GM21619 (cell line): ENCODE data around the gene RAB3D.
A peak's percentile ranks its signal among the peaks of the same experiment; 100 is the strongest.
"Not testable (repeated sequence)": the region's sequence is repeated elsewhere in the genome, so short reads cannot be mapped to it uniquely, and the experiment has no call there.

ENCODE experiments used
- ATAC-seq: cut with Tn5 transposase; IDR thresholded peaks from one replicate; pipeline ENCODE4 v1.9.1; 2021; ENCODE audit not compliant: unreplicated experiment

The RAB3D gene

GRCh38 chr19:11367528-11367927 is 28.1 kb upstream of the RAB3D start:
- no peak for ATAC-seq

DNA sequence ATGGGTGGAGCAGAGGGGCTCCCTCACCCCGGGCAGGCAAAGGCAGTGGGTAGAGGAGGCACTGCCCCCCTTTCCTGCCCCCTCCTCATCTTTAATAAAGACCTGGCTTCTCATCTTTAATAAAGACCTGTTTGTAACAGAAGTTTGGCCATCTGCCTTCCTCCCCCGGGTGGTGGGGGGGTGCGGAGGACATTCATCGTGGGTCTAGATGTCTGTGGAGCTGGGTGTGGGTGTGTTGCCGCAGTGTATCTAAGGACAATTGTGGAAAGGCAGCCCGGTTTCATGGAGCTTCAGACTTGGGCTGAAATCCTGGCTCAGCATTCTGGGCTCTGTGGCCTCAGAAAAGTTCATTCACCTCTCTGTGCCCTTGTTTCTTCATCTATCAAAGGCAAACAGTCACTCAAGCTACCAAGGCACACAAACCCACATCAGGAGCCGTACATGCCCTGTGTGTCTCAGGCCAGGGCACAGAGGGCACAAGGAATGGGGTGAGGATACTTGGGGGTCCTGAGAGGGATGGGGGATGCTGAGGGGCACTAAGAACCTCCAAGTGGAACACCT is 26.2 kb upstream of the RAB3D start:
- no peak for ATAC-seq

DNA sequence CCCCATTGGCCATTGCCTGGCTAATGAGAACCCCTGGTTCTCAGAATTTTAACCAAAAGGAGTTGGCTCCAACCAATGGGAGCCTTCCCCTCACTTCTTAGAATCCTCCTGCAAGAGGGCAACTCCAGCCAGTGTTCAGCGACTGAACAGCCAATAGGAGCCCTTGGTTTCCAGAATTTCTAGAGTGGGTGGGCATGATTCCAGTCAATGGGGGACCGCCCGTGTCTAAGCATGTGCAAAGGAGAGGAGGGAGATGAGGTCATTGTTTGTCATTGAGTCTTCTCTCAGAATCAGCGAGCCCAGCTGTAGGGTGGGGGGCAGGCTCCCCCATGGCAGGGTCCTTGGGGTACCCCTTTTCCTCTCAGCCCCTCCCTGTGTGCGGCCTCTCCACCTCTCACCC is 25.5 kb upstream of the RAB3D start:
- ATAC-seq: no peak

DNA sequence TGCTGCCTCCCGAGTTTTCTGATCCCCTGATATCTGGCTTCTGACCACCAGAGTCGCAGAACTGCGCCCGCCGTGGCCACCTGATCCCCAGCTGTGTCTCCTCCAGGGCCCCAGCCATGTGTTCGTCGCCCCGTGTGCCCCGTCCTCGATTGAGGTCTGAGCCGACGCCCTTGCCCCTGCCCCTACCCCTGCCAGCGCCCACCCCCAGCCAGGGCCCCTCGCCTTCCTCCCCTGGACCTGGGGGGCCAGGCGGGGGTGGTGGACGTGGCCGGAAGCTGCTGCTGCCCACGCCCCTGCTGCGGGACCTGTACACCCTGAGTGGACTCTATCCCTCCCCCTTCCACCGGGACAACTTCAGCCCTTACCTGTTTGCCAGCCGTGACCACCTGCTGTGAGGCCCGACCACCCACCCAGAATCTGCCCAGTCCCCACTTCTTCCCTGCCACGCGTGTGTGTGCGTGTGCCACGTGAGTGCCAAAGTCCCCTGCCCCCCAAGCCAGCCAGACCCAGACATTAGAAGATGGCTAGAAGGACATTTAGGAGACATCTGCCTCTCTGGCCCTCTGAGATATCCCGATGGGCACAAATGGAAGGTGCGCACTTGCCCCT is 24.9 kb upstream of the RAB3D start:
- ATAC-seq: no peak

GRCh38 chr19:11363881-11364280 is 24.4 kb upstream of the RAB3D start:
- no peak for ATAC-seq

GRCh38 chr19:11361771-11362731 is 22.6 kb upstream of the RAB3D start:
- ATAC-seq: no peak

DNA sequence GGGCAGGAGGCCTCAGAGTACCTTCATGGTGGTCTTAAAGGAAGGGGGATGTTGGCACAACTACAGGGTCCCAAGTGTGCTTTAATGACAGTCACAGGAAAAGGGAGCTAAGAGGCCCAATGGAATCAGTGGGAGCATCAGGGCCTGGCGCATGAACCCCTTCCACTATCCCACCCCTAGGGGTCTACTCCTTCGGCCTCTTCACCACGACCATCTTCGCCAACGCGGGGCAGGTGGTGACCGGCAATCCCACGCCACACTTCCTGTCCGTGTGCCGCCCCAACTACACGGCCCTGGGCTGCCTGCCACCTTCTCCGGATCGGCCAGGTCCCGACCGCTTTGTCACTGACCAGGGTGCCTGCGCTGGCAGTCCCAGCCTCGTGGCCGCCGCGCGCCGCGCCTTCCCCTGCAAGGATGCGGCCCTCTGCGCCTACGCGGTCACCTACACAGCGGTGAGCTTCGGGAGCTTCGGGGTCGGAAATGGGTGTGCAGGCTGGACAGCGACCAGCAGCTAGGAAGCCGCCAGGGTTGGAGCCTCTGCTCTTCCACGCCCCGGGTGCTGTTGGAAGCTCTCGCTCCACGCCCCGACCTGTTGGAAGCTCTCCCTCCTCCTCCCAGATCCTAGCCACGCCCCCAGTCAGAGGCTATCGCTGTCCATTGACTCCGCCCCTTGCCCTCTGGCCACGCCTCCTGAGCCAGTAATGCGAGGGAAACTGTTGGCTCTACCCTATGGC is 21.7 kb upstream of the RAB3D start:
- ATAC-seq: no peak

GRCh38 chr19:11359421-11359820 is 20.0 kb upstream of the RAB3D start:
- no peak for ATAC-seq

- ATAC-seq: no peak
Observed at GRCh38 chr19:11356676-11357550, 17.5 kb upstream of the RAB3D start.

DNA sequence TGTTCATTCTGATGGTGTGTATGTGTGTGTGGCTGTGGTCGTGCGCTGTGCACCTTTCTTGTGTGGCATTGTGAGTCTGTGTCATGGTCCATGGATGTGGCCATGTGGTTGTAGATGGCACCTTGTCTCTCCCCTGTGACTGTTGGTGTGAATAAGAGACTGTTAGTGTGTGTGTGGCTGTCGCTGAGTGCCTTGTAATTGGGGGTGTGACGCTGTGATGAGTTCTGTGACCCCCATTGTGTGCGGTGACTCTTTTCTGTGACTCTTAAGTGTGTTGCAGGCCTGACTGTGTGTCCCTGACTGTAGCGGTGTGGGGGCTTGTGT is 16.6 kb upstream of the RAB3D start:
- ATAC-seq: no peak

GRCh38 chr19:11355160-11356073 is 16.0 kb upstream of the RAB3D start, which contains the start of gene PLPPR2:
Gene PLPPR2, plus strand, starts transcription at chr19:11355432. Its CDS starts 2,242 bp downstream, at chr19:11357674.
- no peak for ATAC-seq

GRCh38 chr19:11354102-11354501 is 14.6 kb upstream of the RAB3D start:
- not testable (repeated sequence) for ATAC-seq

GRCh38 chr19:11349171-11349570 is 9.7 kb upstream of the RAB3D start:
- ATAC-seq: no peak

- no peak for ATAC-seq
Observed at GRCh38 chr19:11347546-11348039, 8.1 kb upstream of the RAB3D start.

GRCh38 chr19:11346104-11346940 is 6.9 kb upstream of the RAB3D start, which contains the start of the genes CCDC159 and TMEM205:
Gene CCDC159, plus strand, starts transcription at chr19:11346519. Its CDS starts 88 bp downstream, at chr19:11346607.
Gene TMEM205, minus strand, starts transcription at chr19:11346268. Its CDS starts 649 bp downstream, at chr19:11345619.
- peak; percentile 82 for ATAC-seq

GRCh38 chr19:11345122-11345803 is 5.8 kb upstream of the RAB3D start:
- no peak for ATAC-seq

GRCh38 chr19:11342429-11342828 is 3.0 kb upstream of the RAB3D start:
- no peak for ATAC-seq

GRCh38 chr19:11340099-11340467 is 626 bp upstream of the RAB3D start:
- not testable (repeated sequence) for ATAC-seq
